ENCODE results near the gene EBF3.

- TF ChIP-seq POLR2AphosphoS5 (IDR thresholded peaks at IDR 0.05; ENCODE audit: low read depth, low read length) (no peak), POLR2A (IDR thresholded peaks at IDR 0.05; ENCODE audit: low read depth, low read length) (no peak), TAF1 (IDR thresholded peaks at IDR 0.05; ENCODE audit: borderline replicate concordance, low read depth, low read length) (no peak)
Observed at GRCh38 chr10:129908406-129908805, 55.7 kb downstream of the EBF3 start.

All from GM12892 (cell line).